Measurements from ENCODE around the gene INSRR. TPM values are rescaled to one million over a fixed set of nuclear protein-coding genes. Genes with fewer than 3 reads are reported as not detected.

Gene INSRR
- total and polyA plus RNA-seq, 9 of the 15 experiments (the other 6 are each of a cell fraction or from before 2014, with no cell fraction given) = 0.03 to 0.18 (median 0.06) TPM; not detected in 3

GRCh38 chr1:156795787-156796186, 63.1 kb downstream of the INSRR start:
- H3K79me2 ChIP-seq (ENCODE audit: control insufficient read depth, insufficient read depth, low read length) = no peaks in the 10 kb centered on the region
- intact Hi-C loops (cut with micrococcal nuclease) = loop anchor here (5.0 kb wide), 1 partner anchor 37 kb away; no protein-coding TSS in a partner anchor
- H3K27me3 ChIP-seq (ENCODE audit: control insufficient read depth in 2 of 2, insufficient read depth in 2 of 2, low read length in 2 of 2) = no peaks in the 10 kb centered on the region
- no peak overlapping the region for H3K4me2 ChIP-seq (ENCODE audit: insufficient read depth, low read length)
- DNase-seq (ENCODE audit: extremely low read depth in 1 of 4, low spot score in 3 of 4) = no peak
- no peak overlapping the region for H3K27ac ChIP-seq (ENCODE audit: extremely low read depth, low read depth, low read length)
- peaks cover 99% of the 10 kb centered on the region for H3K36me3 ChIP-seq (ENCODE audit: control insufficient read depth, insufficient read depth, low read length)
- POLR2A ChIA-PET = interaction anchor here (0.6 to 2.7 kb wide), 6 partner anchors 9 to 107 kb away, joined by 3 to 8 read pairs (median 3); no protein-coding TSS in a partner anchor
- H2AFZ ChIP-seq (ENCODE audit: low read depth, low read length) = no peak overlapping the region
- H3K9me1 ChIP-seq (ENCODE audit: control insufficient read depth, insufficient read depth, low read length) = no peaks in the 10 kb centered on the region
- peaks cover 14% of the 10 kb centered on the region; the same call in 1 of the 2 replicates for H4K20me1 ChIP-seq (replicated peaks; ENCODE audit: control insufficient read depth, insufficient read depth, low read length)
- H3K4me3 ChIP-seq = no peak overlapping the region
- in situ Hi-C loops (cut with MboI) = no loop called here
- no TSS peak for BruUV-seq (replicated peaks)
- no peak for FAIRE-seq
- CTCF ChIA-PET (ENCODE audit: low intra/inter-chr PET ratio) = no interaction called here
- no peaks in the 10 kb centered on the region for H3K4me1 ChIP-seq (replicated peaks in 1 of 2; ENCODE audit: control insufficient read depth in 2 of 2, insufficient read depth in 2 of 2, low read length in 2 of 2)
- ATAC-seq = no peak
- no peaks in the 10 kb centered on the region for H3K9me3 ChIP-seq (replicated peaks; ENCODE audit: control insufficient read depth, insufficient read depth, low read depth, low read length)
- 58% methylated on average over 7 of the region's 7 CpGs for WGBS (ENCODE audit: insufficient coverage, low coverage, missing lambda C conversion rate)
- H3K9ac ChIP-seq (ENCODE audit: insufficient read depth in 1 of 2, low read depth in 2 of 2, low read length in 2 of 2) = no peak overlapping the region
- TF ChIP-seq ZNF431 (CRISPR knock-in tag; IDR thresholded peaks at IDR 0.05) (no peak), TEAD2 (tag; IDR thresholded peaks at IDR 0.05) (no peak), ASH1L (IDR thresholded peaks at IDR 0.05; ENCODE audit: borderline replicate concordance, low read depth, partially characterized antibody) (no peak), BCL6 (CRISPR knock-in tag; IDR thresholded peaks at IDR 0.05) (no peak), GABPB1 (CRISPR knock-in tag; IDR thresholded peaks at IDR 0.05) (no peak), DPF2 (IDR thresholded peaks at IDR 0.05) (no peak), SIX5 (IDR thresholded peaks at IDR 0.05; ENCODE audit: borderline replicate concordance in 1 of 2, insufficient read depth in 1 of 2, low read depth in 1 of 2, low read length in 2 of 2) (no peak), HDAC3 (IDR thresholded peaks at IDR 0.05; ENCODE audit: borderline replicate concordance, partially characterized antibody) (no peak), GABPA (tag; conservative IDR thresholded peaks at IDR 0.05; ENCODE audit: low read depth) (no peak), MIER1 (IDR thresholded peaks at IDR 0.05; ENCODE audit: low read depth) (no peak), ZNF282 (CRISPR knock-in tag; IDR thresholded peaks at IDR 0.05) (no peak), MTA1 (IDR thresholded peaks at IDR 0.05; ENCODE audit: borderline replicate concordance) (no peak), SMAD2 (IDR thresholded peaks at IDR 0.05; ENCODE audit: low read depth, low read length) (no peak), ZEB2 (IDR thresholded peaks at IDR 0.05) (no peak), CBX2 (IDR thresholded peaks at IDR 0.05; ENCODE audit: insufficient read depth, low read length, poor library complexity, severe bottlenecking) (no peak)
- TF ChIP-seq, protein P1, sequence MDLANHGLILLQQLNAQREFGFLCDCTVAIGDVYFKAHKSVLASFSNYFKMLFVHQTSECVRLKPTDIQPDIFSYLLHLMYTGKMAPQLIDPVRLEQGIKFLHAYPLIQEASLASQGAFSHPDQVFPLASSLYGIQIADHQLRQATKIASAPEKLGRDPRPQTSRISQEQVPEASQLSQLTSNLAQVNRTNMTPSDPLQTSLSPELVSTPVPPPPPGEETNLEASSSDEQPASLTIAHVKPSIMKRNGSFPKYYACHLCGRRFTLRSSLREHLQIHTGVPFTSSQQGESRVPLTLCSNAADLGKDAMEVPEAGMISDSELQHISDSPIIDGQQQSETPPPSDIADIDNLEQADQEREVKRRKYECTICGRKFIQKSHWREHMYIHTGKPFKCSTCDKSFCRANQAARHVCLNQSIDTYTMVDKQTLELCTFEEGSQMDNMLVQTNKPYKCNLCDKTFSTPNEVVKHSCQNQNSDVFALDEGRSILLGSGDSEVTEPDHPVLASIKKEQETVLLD (IDR thresholded peaks at IDR 0.05) = no peak
- TF ChIP-seq, protein P2, sequence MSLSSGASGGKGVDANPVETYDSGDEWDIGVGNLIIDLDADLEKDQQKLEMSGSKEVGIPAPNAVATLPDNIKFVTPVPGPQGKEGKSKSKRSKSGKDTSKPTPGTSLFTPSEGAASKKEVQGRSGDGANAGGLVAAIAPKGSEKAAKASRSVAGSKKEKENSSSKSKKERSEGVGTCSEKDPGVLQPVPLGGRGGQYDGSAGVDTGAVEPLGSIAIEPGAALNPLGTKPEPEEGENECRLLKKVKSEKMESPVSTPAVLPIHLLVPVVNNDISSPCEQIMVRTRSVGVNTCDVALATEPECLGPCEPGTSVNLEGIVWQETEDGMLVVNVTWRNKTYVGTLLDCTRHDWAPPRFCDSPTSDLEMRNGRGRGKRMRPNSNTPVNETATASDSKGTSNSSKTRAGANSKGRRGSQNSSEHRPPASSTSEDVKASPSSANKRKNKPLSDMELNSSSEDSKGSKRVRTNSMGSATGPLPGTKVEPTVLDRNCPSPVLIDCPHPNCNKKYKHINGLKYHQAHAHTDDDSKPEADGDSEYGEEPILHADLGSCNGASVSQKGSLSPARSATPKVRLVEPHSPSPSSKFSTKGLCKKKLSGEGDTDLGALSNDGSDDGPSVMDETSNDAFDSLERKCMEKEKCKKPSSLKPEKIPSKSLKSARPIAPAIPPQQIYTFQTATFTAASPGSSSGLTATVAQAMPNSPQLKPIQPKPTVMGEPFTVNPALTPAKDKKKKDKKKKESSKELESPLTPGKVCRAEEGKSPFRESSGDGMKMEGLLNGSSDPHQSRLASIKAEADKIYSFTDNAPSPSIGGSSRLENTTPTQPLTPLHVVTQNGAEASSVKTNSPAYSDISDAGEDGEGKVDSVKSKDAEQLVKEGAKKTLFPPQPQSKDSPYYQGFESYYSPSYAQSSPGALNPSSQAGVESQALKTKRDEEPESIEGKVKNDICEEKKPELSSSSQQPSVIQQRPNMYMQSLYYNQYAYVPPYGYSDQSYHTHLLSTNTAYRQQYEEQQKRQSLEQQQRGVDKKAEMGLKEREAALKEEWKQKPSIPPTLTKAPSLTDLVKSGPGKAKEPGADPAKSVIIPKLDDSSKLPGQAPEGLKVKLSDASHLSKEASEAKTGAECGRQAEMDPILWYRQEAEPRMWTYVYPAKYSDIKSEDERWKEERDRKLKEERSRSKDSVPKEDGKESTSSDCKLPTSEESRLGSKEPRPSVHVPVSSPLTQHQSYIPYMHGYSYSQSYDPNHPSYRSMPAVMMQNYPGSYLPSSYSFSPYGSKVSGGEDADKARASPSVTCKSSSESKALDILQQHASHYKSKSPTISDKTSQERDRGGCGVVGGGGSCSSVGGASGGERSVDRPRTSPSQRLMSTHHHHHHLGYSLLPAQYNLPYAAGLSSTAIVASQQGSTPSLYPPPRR (CRISPR knock-in tag; IDR thresholded peaks at IDR 0.05; ENCODE audit: borderline replicate concordance) = no peak
- TF ChIP-seq, protein P3, sequence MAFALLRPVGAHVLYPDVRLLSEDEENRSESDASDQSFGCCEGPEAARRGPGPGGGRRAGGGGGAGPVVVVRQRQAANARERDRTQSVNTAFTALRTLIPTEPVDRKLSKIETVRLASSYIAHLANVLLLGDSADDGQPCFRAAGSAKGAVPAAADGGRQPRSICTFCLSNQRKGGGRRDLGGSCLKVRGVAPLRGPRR (CRISPR knock-in tag; IDR thresholded peaks at IDR 0.05) = no peak

Data from K562 (cell line).